ENCODE results near the gene GJB3.
"Not testable (repeated sequence)": the region's sequence is repeated elsewhere in the genome, so short reads cannot be mapped to it uniquely, and the experiment has no call there.

Gene GJB3

GRCh38 chr1:34816778-34817177, 35.8 kb downstream of the GJB3 start:
- Histone ChIP-seq H3K9ac (ENCODE audit: low read length) (no peak overlapping the region), H3K27me3 (ENCODE audit: low read depth, low read length) (no peaks in the 10 kb centered on the region), H3K27ac (ENCODE audit: low read length) (no peak overlapping the region), H3K4me1 (ENCODE audit: low read length) (no peaks in the 10 kb centered on the region), H3K4me3 (ENCODE audit: low read length) (no peak overlapping the region), H3K36me3 (replicated peaks; ENCODE audit: low read depth, low read length) (no peaks in the 10 kb centered on the region), H3K9me3 (ENCODE audit: insufficient read depth, low read length) (no peaks in the 10 kb centered on the region), H3K4me2 (ENCODE audit: low read length) (no peak overlapping the region), H3K79me2 (ENCODE audit: low read length) (no peaks in the 10 kb centered on the region), H2AFZ (ENCODE audit: low read depth, low read length) (no peak overlapping the region), H4K20me1 (ENCODE audit: insufficient read depth, low read length) (no peaks in the 10 kb centered on the region)
- TF ChIP-seq EZH2phosphoT487 (IDR thresholded peaks at IDR 0.05; ENCODE audit: low read depth): no peak

GRCh38 chr1:34818862-34819261, 37.8 kb downstream of the GJB3 start:
- H3K27ac ChIP-seq (ENCODE audit: low read length); H3K4me3 ChIP-seq (ENCODE audit: low read length); H3K27me3 ChIP-seq (ENCODE audit: low read depth, low read length); H3K36me3 ChIP-seq (replicated peaks; ENCODE audit: low read depth, low read length); H3K9ac ChIP-seq (ENCODE audit: low read length); H3K4me1 ChIP-seq (ENCODE audit: low read length); H3K4me2 ChIP-seq (ENCODE audit: low read length); H3K9me3 ChIP-seq (ENCODE audit: insufficient read depth, low read length); H2AFZ ChIP-seq (ENCODE audit: low read depth, low read length); H4K20me1 ChIP-seq (ENCODE audit: insufficient read depth, low read length); H3K79me2 ChIP-seq (ENCODE audit: low read length): not testable (repeated sequence)

- TF ChIP-seq EZH2phosphoT487 (IDR thresholded peaks at IDR 0.05; ENCODE audit: low read depth) (no peak), CTCF (IDR thresholded peaks at IDR 0.05; ENCODE audit: low read depth, low read length) (no peak)
- no peak overlapping the region for H2AFZ ChIP-seq (ENCODE audit: low read depth, low read length)
- no peaks in the 10 kb centered on the region for H3K9me3 ChIP-seq (ENCODE audit: insufficient read depth, low read length)
- H3K27ac ChIP-seq (ENCODE audit: low read length): no peak overlapping the region
- H3K79me2 ChIP-seq (ENCODE audit: low read length): no peaks in the 10 kb centered on the region
- H3K36me3 ChIP-seq (replicated peaks; ENCODE audit: low read depth, low read length): no peaks in the 10 kb centered on the region
- no peak overlapping the region for H3K4me2 ChIP-seq (ENCODE audit: low read length)
- no peak overlapping the region for H3K9ac ChIP-seq (ENCODE audit: low read length)
- H3K4me3 ChIP-seq (ENCODE audit: low read length): no peak overlapping the region
- no peaks in the 10 kb centered on the region for H4K20me1 ChIP-seq (ENCODE audit: insufficient read depth, low read length)
- H3K27me3 ChIP-seq (ENCODE audit: low read depth, low read length): no peaks in the 10 kb centered on the region
- no peaks in the 10 kb centered on the region for H3K4me1 ChIP-seq (ENCODE audit: low read length)
These were observed 41.2 kb downstream of the GJB3 start for GRCh38 chr1:34822202-34822601.

- no peaks in the 10 kb centered on the region for H3K27me3 ChIP-seq (ENCODE audit: low read depth, low read length)
- no peak overlapping the region for H3K27ac ChIP-seq (ENCODE audit: low read length)
- H3K9ac ChIP-seq (ENCODE audit: low read length): no peak overlapping the region
- H3K4me2 ChIP-seq (ENCODE audit: low read length): no peak overlapping the region
- TF ChIP-seq EZH2phosphoT487 (IDR thresholded peaks at IDR 0.05; ENCODE audit: low read depth): no peak
- no peak for TF ChIP-seq CTCF (IDR thresholded peaks at IDR 0.05; ENCODE audit: low read depth, low read length)
- H4K20me1 ChIP-seq (ENCODE audit: insufficient read depth, low read length): no peaks in the 10 kb centered on the region
- H3K79me2 ChIP-seq (ENCODE audit: low read length): no peaks in the 10 kb centered on the region
- H3K36me3 ChIP-seq (replicated peaks; ENCODE audit: low read depth, low read length): no peaks in the 10 kb centered on the region
- H3K4me3 ChIP-seq (ENCODE audit: low read length): no peak overlapping the region
- H3K9me3 ChIP-seq (ENCODE audit: insufficient read depth, low read length): no peaks in the 10 kb centered on the region
- H2AFZ ChIP-seq (ENCODE audit: low read depth, low read length): no peak overlapping the region
- no peaks in the 10 kb centered on the region for H3K4me1 ChIP-seq (ENCODE audit: low read length)
These were observed 43.9 kb downstream of the GJB3 start for GRCh38 chr1:34824817-34825454.

GRCh38 chr1:34825455-34826091, 44.6 kb downstream of the GJB3 start:
- Histone ChIP-seq H3K79me2 (ENCODE audit: low read length) (no peaks in the 10 kb centered on the region), H3K9me3 (ENCODE audit: insufficient read depth, low read length) (no peaks in the 10 kb centered on the region), H3K27ac (ENCODE audit: low read length) (no peak overlapping the region), H3K4me1 (ENCODE audit: low read length) (no peaks in the 10 kb centered on the region), H4K20me1 (ENCODE audit: insufficient read depth, low read length) (no peaks in the 10 kb centered on the region), H2AFZ (ENCODE audit: low read depth, low read length) (no peak overlapping the region), H3K4me2 (ENCODE audit: low read length) (no peak overlapping the region), H3K36me3 (replicated peaks; ENCODE audit: low read depth, low read length) (no peaks in the 10 kb centered on the region), H3K9ac (ENCODE audit: low read length) (no peak overlapping the region), H3K4me3 (ENCODE audit: low read length) (no peak overlapping the region), H3K27me3 (ENCODE audit: low read depth, low read length) (no peaks in the 10 kb centered on the region)
- no peak for TF ChIP-seq CTCF (IDR thresholded peaks at IDR 0.05; ENCODE audit: low read depth, low read length)
- no peak for TF ChIP-seq EZH2phosphoT487 (IDR thresholded peaks at IDR 0.05; ENCODE audit: low read depth)
